HG02571 (cell line): ENCODE results near the gene CHIC2.
"Not testable (repeated sequence)": the region's sequence is repeated elsewhere in the genome, so short reads cannot be mapped to it uniquely, and the experiment has no call there.

Source experiments
- ATAC-seq: cut with Tn5 transposase; IDR thresholded peaks from one replicate; pipeline ENCODE4 v1.9.1; 2021; ENCODE audit warnings: mild to moderate bottlenecking, moderate library complexity; ENCODE audit not compliant: unreplicated experiment

Gene CHIC2

GRCh38 chr4:54064317-54065111 lies at the start of gene CHIC2:
TSS of gene CHIC2 (minus strand) at chr4:54064605. CDS start at chr4:54064300, 305 bp downstream.
- ATAC-seq: peak; percentile 96

- ATAC-seq: not testable (repeated sequence)
These were observed 48.8 kb upstream of the CHIC2 start for GRCh38 chr4:54113206-54113605.

- ATAC-seq: no peak
These were observed 45.6 kb upstream of the CHIC2 start for GRCh38 chr4:54110019-54110416.

GRCh38 chr4:54109241-54110018 lies 45.0 kb upstream of the CHIC2 start:
- ATAC-seq: no peak

- ATAC-seq: no peak
These were observed 43.7 kb upstream of the CHIC2 start for GRCh38 chr4:54107951-54108748.

- ATAC-seq: no peak
These were observed 40.5 kb upstream of the CHIC2 start for GRCh38 chr4:54104907-54105306.

GRCh38 chr4:54103190-54103574 lies 38.8 kb upstream of the CHIC2 start:
- no peak for ATAC-seq

- no peak for ATAC-seq
These were observed 38.2 kb upstream of the CHIC2 start for GRCh38 chr4:54102531-54103106.

GRCh38 chr4:54101190-54102041 lies 37.0 kb upstream of the CHIC2 start:
- ATAC-seq: no peak

GRCh38 chr4:54100595-54101189 lies 36.3 kb upstream of the CHIC2 start:
- no peak for ATAC-seq

GRCh38 chr4:54099748-54100574 lies 35.6 kb upstream of the CHIC2 start, which contains the start of gene GSX2:
TSS of gene GSX2 (plus strand) at chr4:54100163. CDS start at chr4:54100345, 182 bp downstream.
- no peak for ATAC-seq

- no peak for ATAC-seq
These were observed 34.9 kb upstream of the CHIC2 start for GRCh38 chr4:54099287-54099747.

GRCh38 chr4:54098375-54098774 lies 34.0 kb upstream of the CHIC2 start:
- ATAC-seq: no peak

- no peak for ATAC-seq
These were observed 32.7 kb upstream of the CHIC2 start for GRCh38 chr4:54097152-54097551.

- ATAC-seq: no peak
These were observed 32.0 kb upstream of the CHIC2 start for GRCh38 chr4:54096295-54096962.

- no peak for ATAC-seq
These were observed 30.9 kb upstream of the CHIC2 start for GRCh38 chr4:54095110-54095825.

- ATAC-seq: no peak
These were observed 30.0 kb upstream of the CHIC2 start for GRCh38 chr4:54094451-54094850.
